ENCODE data around the gene STX16. TPM values are rescaled to one million over a fixed set of nuclear protein-coding genes. Genes with fewer than 3 reads are reported as not detected.

Gene STX16
- polyA plus RNA-seq, 3 donors = 15.6 to 165 (median 27.4) TPM

GRCh38 chr20:58676161-58676560 lies 25.1 kb downstream of the STX16 start:
- no peak overlapping the region for H3K9ac ChIP-seq (ENCODE audit: insufficient read depth, low read length, poor library complexity, severe bottlenecking)
- intact Hi-C loops (cut with micrococcal nuclease) = no loop called here
- WGBS (ENCODE audit: insufficient coverage) = 100% methylated on average over 12 of the region's 19 CpGs

GRCh38 chr20:58677079-58677604 lies 26.1 kb downstream of the STX16 start:
- Histone ChIP-seq H4K20me1 (ENCODE audit: insufficient read depth, low read length) (peaks cover 27% of the 10 kb centered on the region), H3K9me3 (replicated peaks in 1 of 2; ENCODE audit: control insufficient read depth in 1 of 2, insufficient read depth in 1 of 2, low read length in 2 of 2) (no peaks in the 10 kb centered on the region), H3K4me1 (ENCODE audit: control insufficient read depth in 1 of 2, insufficient read depth in 2 of 2, low read length in 2 of 2) (no peaks in the 10 kb centered on the region), H3K4me3 (replicated peaks in 1 of 3; ENCODE audit: low read depth in 2 of 3, low read length in 3 of 3) (no peak overlapping the region), H3K4me2 (replicated peaks; ENCODE audit: extremely low read depth, low read length, poor library complexity, severe bottlenecking) (no peak overlapping the region), H2AFZ (ENCODE audit: insufficient read depth, low read depth, low read length, poor library complexity, severe bottlenecking) (no peak overlapping the region), H3K79me2 (ENCODE audit: insufficient read depth, low read length) (no peaks in the 10 kb centered on the region), H3K36me3 (replicated peaks in 1 of 2; ENCODE audit: control insufficient read depth in 1 of 2, insufficient read depth in 2 of 2, low read length in 2 of 2) (peaks cover 71 to 91% of the 10 kb centered on the region in 2 donors), H3K27ac (ENCODE audit: low read depth in 1 of 2, low read length in 2 of 2) (no peak overlapping the region), H3K9ac (ENCODE audit: insufficient read depth, low read length, poor library complexity, severe bottlenecking) (no peak overlapping the region), H3K27me3 (ENCODE audit: control insufficient read depth in 2 of 2, insufficient read depth in 2 of 2, low read length in 2 of 2) (no peaks in the 10 kb centered on the region)
- peak overlapping the region in 1 of 7 donors; percentile 17 for H3K27ac Mint-ChIP-seq
- no CpG with 5 or more reads among the region's 5 CpGs for WGBS (ENCODE audit: insufficient coverage)
- H3K4me3 Mint-ChIP-seq = no peak overlapping the region
- TF ChIP-seq, protein P1, sequence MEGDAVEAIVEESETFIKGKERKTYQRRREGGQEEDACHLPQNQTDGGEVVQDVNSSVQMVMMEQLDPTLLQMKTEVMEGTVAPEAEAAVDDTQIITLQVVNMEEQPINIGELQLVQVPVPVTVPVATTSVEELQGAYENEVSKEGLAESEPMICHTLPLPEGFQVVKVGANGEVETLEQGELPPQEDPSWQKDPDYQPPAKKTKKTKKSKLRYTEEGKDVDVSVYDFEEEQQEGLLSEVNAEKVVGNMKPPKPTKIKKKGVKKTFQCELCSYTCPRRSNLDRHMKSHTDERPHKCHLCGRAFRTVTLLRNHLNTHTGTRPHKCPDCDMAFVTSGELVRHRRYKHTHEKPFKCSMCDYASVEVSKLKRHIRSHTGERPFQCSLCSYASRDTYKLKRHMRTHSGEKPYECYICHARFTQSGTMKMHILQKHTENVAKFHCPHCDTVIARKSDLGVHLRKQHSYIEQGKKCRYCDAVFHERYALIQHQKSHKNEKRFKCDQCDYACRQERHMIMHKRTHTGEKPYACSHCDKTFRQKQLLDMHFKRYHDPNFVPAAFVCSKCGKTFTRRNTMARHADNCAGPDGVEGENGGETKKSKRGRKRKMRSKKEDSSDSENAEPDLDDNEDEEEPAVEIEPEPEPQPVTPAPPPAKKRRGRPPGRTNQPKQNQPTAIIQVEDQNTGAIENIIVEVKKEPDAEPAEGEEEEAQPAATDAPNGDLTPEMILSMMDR (IDR thresholded peaks at IDR 0.05) = no peak
- H3K4me1 Mint-ChIP-seq = no peaks in the 10 kb centered on the region
- intact Hi-C loops (cut with micrococcal nuclease) = no loop called here
- peaks cover 0 to 2% (median 0%) of the 10 kb centered on the region in 7 donors for H3K9me3 Mint-ChIP-seq
- peaks cover 0 to 2% (median 0%) of the 10 kb centered on the region in 3 donors for H3K27me3 Mint-ChIP-seq (ENCODE audit: low read depth in 3 of 3)
- peaks cover 71 to 82% of the 10 kb centered on the region in 2 donors for H3K36me3 Mint-ChIP-seq
- DNase-seq = no peak

More at GRCh38 chr20:58676161-58676560, 25.1 kb downstream of the STX16 start:
- Mint-ChIP-seq H3K4me1 (no peaks in the 10 kb centered on the region), H3K9me3 (peaks cover 0 to 2% (median 0%) of the 10 kb centered on the region in 7 donors), H3K27me3 (ENCODE audit: low read depth in 3 of 3) (peaks cover 0 to 2% (median 0%) of the 10 kb centered on the region in 3 donors), H3K27ac (peak overlapping the region in 3 of 7 donors; percentile 1 to 50 (median 30)), H3K4me3 (no peak overlapping the region), H3K36me3 (peaks cover 75 to 85% of the 10 kb centered on the region in 2 donors)
- H3K27ac ChIP-seq (ENCODE audit: low read depth in 1 of 2, low read length in 2 of 2) = no peak overlapping the region
- no peak overlapping the region for H3K4me3 ChIP-seq (replicated peaks in 1 of 3; ENCODE audit: low read depth in 2 of 3, low read length in 3 of 3)
- no peaks in the 10 kb centered on the region for H3K79me2 ChIP-seq (ENCODE audit: insufficient read depth, low read length)
- peaks cover 27% of the 10 kb centered on the region for H4K20me1 ChIP-seq (ENCODE audit: insufficient read depth, low read length)
- no peak for DNase-seq
- H3K36me3 ChIP-seq (replicated peaks in 1 of 2; ENCODE audit: control insufficient read depth in 1 of 2, insufficient read depth in 2 of 2, low read length in 2 of 2) = peaks cover 77 to 94% of the 10 kb centered on the region in 2 donors
- no peaks in the 10 kb centered on the region for H3K27me3 ChIP-seq (ENCODE audit: control insufficient read depth in 2 of 2, insufficient read depth in 2 of 2, low read length in 2 of 2)
- no peak overlapping the region for H2AFZ ChIP-seq (ENCODE audit: insufficient read depth, low read depth, low read length, poor library complexity, severe bottlenecking)
- no peaks in the 10 kb centered on the region for H3K9me3 ChIP-seq (replicated peaks in 1 of 2; ENCODE audit: control insufficient read depth in 1 of 2, insufficient read depth in 1 of 2, low read length in 2 of 2)
- H3K4me2 ChIP-seq (replicated peaks; ENCODE audit: extremely low read depth, low read length, poor library complexity, severe bottlenecking) = no peak overlapping the region
- TF ChIP-seq, protein P1 (IDR thresholded peaks at IDR 0.05) = no peak
- no peaks in the 10 kb centered on the region for H3K4me1 ChIP-seq (ENCODE audit: control insufficient read depth in 1 of 2, insufficient read depth in 2 of 2, low read length in 2 of 2)

Measured in CD14-positive monocyte (primary cell).